NCI-H2029 (cell line): ENCODE measurements around the gene SMIM33.
"Not testable (repeated sequence)": the region's sequence is repeated elsewhere in the genome, so short reads cannot be mapped to it uniquely, and the experiment has no call there.

ENCODE experiments used
- DNase-seq: peaks from one replicate; lab custom pipeline; 2025; lab: John Stamatoyannopoulos, UW

Gene SMIM33

GRCh38 chr5:139470821-139471300 lies at the start of gene SMIM33:
Gene SMIM33, plus strand, starts transcription at chr5:139471004. Its CDS starts 118 bp downstream, at chr5:139471122.
- no peak for DNase-seq

GRCh38 chr5:139422307-139422893 lies 48.4 kb upstream of the SMIM33 start:
- DNase-seq, result peak; percentile 57

GRCh38 chr5:139425497-139425896 lies 45.3 kb upstream of the SMIM33 start:
- no peak for DNase-seq

- DNase-seq, result no peak
Observed at GRCh38 chr5:139426203-139426885, 44.5 kb upstream of the SMIM33 start.

GRCh38 chr5:139430015-139430414 lies 40.8 kb upstream of the SMIM33 start:
- no peak for DNase-seq

- DNase-seq, result no peak
Observed at GRCh38 chr5:139431706-139432105, 39.1 kb upstream of the SMIM33 start.

- no peak for DNase-seq
Observed at GRCh38 chr5:139435676-139436075, 35.1 kb upstream of the SMIM33 start.

- no peak for DNase-seq
Observed at GRCh38 chr5:139438707-139439012, 32.1 kb upstream of the SMIM33 start.

- peak; percentile 87 for DNase-seq
Observed at GRCh38 chr5:139439013-139439903, 31.5 kb upstream of the SMIM33 start, which contains the start of gene DNAJC18. Gene DNAJC18, minus strand, starts transcription at chr5:139439525. Its CDS starts 80 bp downstream, at chr5:139439445.

GRCh38 chr5:139440416-139440815 lies 30.4 kb upstream of the SMIM33 start:
- not testable (repeated sequence) for DNase-seq

- peak; percentile 20 for DNase-seq
Observed at GRCh38 chr5:139443831-139444453, 26.9 kb upstream of the SMIM33 start.

- DNase-seq, result no peak
Observed at GRCh38 chr5:139445325-139446170, 25.3 kb upstream of the SMIM33 start.

GRCh38 chr5:139446956-139447779 lies 23.6 kb upstream of the SMIM33 start:
- no peak for DNase-seq

GRCh38 chr5:139451176-139451575 lies 19.6 kb upstream of the SMIM33 start:
- DNase-seq, result no peak

GRCh38 chr5:139451878-139452660 lies 18.7 kb upstream of the SMIM33 start:
- no peak for DNase-seq

GRCh38 chr5:139453683-139454567 lies 16.9 kb upstream of the SMIM33 start:
- no peak for DNase-seq

- DNase-seq, result no peak
Observed at GRCh38 chr5:139454568-139455290, 16.1 kb upstream of the SMIM33 start.

- no peak for DNase-seq
Observed at GRCh38 chr5:139456776-139457175, 14.0 kb upstream of the SMIM33 start.
